ENCODE data around the gene KIF21A.

- TF ChIP-seq EZH2 (IDR thresholded peaks at IDR 0.05) = no peak
- TF ChIP-seq FOXP2 (optimal IDR thresholded peaks at IDR 0.05; ENCODE audit: control extremely low read depth, extremely low read length, insufficient read depth) = no peak
- no peak for TF ChIP-seq POLR2AphosphoS5 (IDR thresholded peaks at IDR 0.05; ENCODE audit: borderline replicate concordance, low read depth, low read length)
Observed at GRCh38 chr12:39252628-39253027, 190.3 kb downstream of the KIF21A start.
